Measurements from ENCODE around the gene SALL1.
A peak's percentile ranks its signal among the peaks of the same experiment; 100 is the strongest.

The SALL1 gene

GRCh38 chr16:51150888-51151320 is at the start of gene SALL1:
SALL1 (minus strand) TSS chr16:51151270; CDS start chr16:51151241, 29 bp downstream.
- DNase-seq: no peak

- no peak for DNase-seq
Observed at GRCh38 chr16:51200793-51201192, 49.7 kb upstream of the SALL1 start.

GRCh38 chr16:51197953-51198748 is 47.1 kb upstream of the SALL1 start:
- no peak for DNase-seq

GRCh38 chr16:51193879-51194278 is 42.8 kb upstream of the SALL1 start:
- DNase-seq: no peak

- DNase-seq: no peak
Observed at GRCh38 chr16:51184702-51185433, 33.8 kb upstream of the SALL1 start.

- DNase-seq: no peak
Observed at GRCh38 chr16:51181503-51181811, 30.4 kb upstream of the SALL1 start.

GRCh38 chr16:51180719-51181502 is 29.8 kb upstream of the SALL1 start:
- no peak for DNase-seq

- DNase-seq: no peak
Observed at GRCh38 chr16:51175081-51175480, 24.0 kb upstream of the SALL1 start.

GRCh38 chr16:51172368-51172767 is 21.3 kb upstream of the SALL1 start:
- peak; percentile 53 for DNase-seq

GRCh38 chr16:51168755-51169154 is 17.7 kb upstream of the SALL1 start:
- no peak for DNase-seq

- peak; percentile 86 for DNase-seq
Observed at GRCh38 chr16:51167170-51167895, 16.3 kb upstream of the SALL1 start.

- DNase-seq: no peak
Observed at GRCh38 chr16:51166541-51166940, 15.5 kb upstream of the SALL1 start.

GRCh38 chr16:51166091-51166490 is 15.0 kb upstream of the SALL1 start:
- peak; percentile 12 for DNase-seq

GRCh38 chr16:51165043-51165442 is 14.0 kb upstream of the SALL1 start:
- DNase-seq: no peak

- DNase-seq: no peak
Observed at GRCh38 chr16:51164574-51164973, 13.5 kb upstream of the SALL1 start.

- no peak for DNase-seq
Observed at GRCh38 chr16:51163894-51164566, 13.0 kb upstream of the SALL1 start.

GRCh38 chr16:51163366-51163765 is 12.3 kb upstream of the SALL1 start:
- DNase-seq: no peak

- DNase-seq: peak; percentile 9
Observed at GRCh38 chr16:51161440-51162195, 10.5 kb upstream of the SALL1 start.

- no peak for DNase-seq
Observed at GRCh38 chr16:51159865-51160264, 8.8 kb upstream of the SALL1 start.

GRCh38 chr16:51159296-51159695 is 8.2 kb upstream of the SALL1 start:
- DNase-seq: no peak

- no peak for DNase-seq
Observed at GRCh38 chr16:51157698-51158097, 6.6 kb upstream of the SALL1 start.

- no peak for DNase-seq
Observed at GRCh38 chr16:51156807-51157200, 5.7 kb upstream of the SALL1 start.

Measured in NCI-H510A treated with DMSO at 0.1 percent for 48 hours (cell line).